HG03025 (cell line): Measurements from ENCODE around the gene APIP.
"Not testable (repeated sequence)": the region's sequence is repeated elsewhere in the genome, so short reads cannot be mapped to it uniquely, and the experiment has no call there.

Experiments
- ATAC-seq: cut with Tn5 transposase; IDR thresholded peaks from one replicate; pipeline ENCODE4 v1.9.1; 2021; ENCODE audit warnings: mild to moderate bottlenecking, moderate library complexity; ENCODE audit not compliant: unreplicated experiment, low FRiP score

APIP gene

GRCh38 chr11:34926101-34926830 lies 10.1 kb upstream of the APIP start:
- ATAC-seq: no peak

GRCh38 chr11:34924714-34925113 lies 8.5 kb upstream of the APIP start:
- no peak for ATAC-seq

- no peak for ATAC-seq
Measured at GRCh38 chr11:34921156-34921555, 5.0 kb upstream of the APIP start.

GRCh38 chr11:34916843-34917770 lies 928 bp upstream of the APIP start:
- peak; percentile 29 for ATAC-seq

GRCh38 chr11:34915136-34916014 lies 804 bp downstream of the APIP start:
- ATAC-seq: peak; percentile 9

GRCh38 chr11:34913556-34913955 lies 2.6 kb downstream of the APIP start:
- ATAC-seq: not testable (repeated sequence)

- ATAC-seq: no peak
Measured at GRCh38 chr11:34911676-34912075, 4.5 kb downstream of the APIP start.

- ATAC-seq: no peak
Measured at GRCh38 chr11:34910817-34911216, 5.4 kb downstream of the APIP start.

- no peak for ATAC-seq
Measured at GRCh38 chr11:34909955-34910354, 6.2 kb downstream of the APIP start.

- ATAC-seq: no peak
Measured at GRCh38 chr11:34909415-34909814, 6.8 kb downstream of the APIP start.

- no peak for ATAC-seq
Measured at GRCh38 chr11:34907934-34908593, 8.1 kb downstream of the APIP start.

- no peak for ATAC-seq
Measured at GRCh38 chr11:34905666-34906065, 10.5 kb downstream of the APIP start.

GRCh38 chr11:34904421-34904955 lies 11.7 kb downstream of the APIP start:
- ATAC-seq: no peak

- no peak for ATAC-seq
Measured at GRCh38 chr11:34899633-34900016, 16.6 kb downstream of the APIP start.

- no peak for ATAC-seq
Measured at GRCh38 chr11:34898474-34898873, 17.7 kb downstream of the APIP start.

- ATAC-seq: no peak
Measured at GRCh38 chr11:34897171-34897870, 18.9 kb downstream of the APIP start.

GRCh38 chr11:34896191-34896590 lies 20.0 kb downstream of the APIP start:
- ATAC-seq: not testable (repeated sequence)

GRCh38 chr11:34893416-34893815 lies 22.8 kb downstream of the APIP start:
- no peak for ATAC-seq

GRCh38 chr11:34891611-34892010 lies 24.6 kb downstream of the APIP start:
- no peak for ATAC-seq
